GM19397 (cell line): ENCODE data around the gene NAALADL2.

Experiments
- ATAC-seq: cut with Tn5 transposase; IDR thresholded peaks from one replicate; pipeline ENCODE4 v1.9.1; 2021; ENCODE audit warnings: mild to moderate bottlenecking, moderate library complexity; ENCODE audit not compliant: unreplicated experiment

NAALADL2 gene

GRCh38 chr3:175295248-175296130 lies 436.4 kb downstream of the NAALADL2 start:
- ATAC-seq = no peak

GRCh38 chr3:175297216-175297615 lies 438.1 kb downstream of the NAALADL2 start:
- no peak for ATAC-seq

- no peak for ATAC-seq
Observed at GRCh38 chr3:175301741-175302140, 442.6 kb downstream of the NAALADL2 start.

- no peak for ATAC-seq
Observed at GRCh38 chr3:175304404-175304803, 445.3 kb downstream of the NAALADL2 start.

GRCh38 chr3:175307642-175308041 lies 448.5 kb downstream of the NAALADL2 start:
- no peak for ATAC-seq

GRCh38 chr3:175308097-175308496 lies 449.0 kb downstream of the NAALADL2 start:
- no peak for ATAC-seq

- ATAC-seq = no peak
Observed at GRCh38 chr3:175310046-175310445, 450.9 kb downstream of the NAALADL2 start.

DNA sequence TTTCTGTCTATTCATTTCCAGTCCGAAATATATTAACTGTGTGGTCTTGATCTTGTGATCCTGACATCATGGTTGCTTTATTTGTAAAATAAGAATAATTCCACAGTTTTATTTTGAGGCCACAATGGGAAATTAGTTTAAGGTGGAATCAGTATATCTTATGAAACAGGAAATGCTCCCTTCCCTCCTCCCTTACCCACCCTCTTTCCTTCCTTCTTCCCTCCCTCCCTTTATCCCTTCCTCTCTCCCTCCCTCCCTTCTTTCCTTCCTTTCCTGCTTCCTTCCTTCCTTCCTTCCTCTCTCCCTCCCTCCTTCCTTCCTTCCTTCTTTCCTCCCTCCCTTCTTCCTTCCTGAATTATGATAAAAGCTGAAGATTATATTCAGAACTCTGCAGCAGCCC lies 452.3 kb downstream of the NAALADL2 start:
- ATAC-seq = no peak

- no peak for ATAC-seq
Observed at GRCh38 chr3:175311946-175312345, 452.8 kb downstream of the NAALADL2 start.

GRCh38 chr3:175312791-175313190 lies 453.7 kb downstream of the NAALADL2 start:
- no peak for ATAC-seq

- ATAC-seq = no peak
Observed at GRCh38 chr3:175316799-175317198, 457.7 kb downstream of the NAALADL2 start.

GRCh38 chr3:175325440-175325839 lies 466.3 kb downstream of the NAALADL2 start:
- no peak for ATAC-seq

DNA sequence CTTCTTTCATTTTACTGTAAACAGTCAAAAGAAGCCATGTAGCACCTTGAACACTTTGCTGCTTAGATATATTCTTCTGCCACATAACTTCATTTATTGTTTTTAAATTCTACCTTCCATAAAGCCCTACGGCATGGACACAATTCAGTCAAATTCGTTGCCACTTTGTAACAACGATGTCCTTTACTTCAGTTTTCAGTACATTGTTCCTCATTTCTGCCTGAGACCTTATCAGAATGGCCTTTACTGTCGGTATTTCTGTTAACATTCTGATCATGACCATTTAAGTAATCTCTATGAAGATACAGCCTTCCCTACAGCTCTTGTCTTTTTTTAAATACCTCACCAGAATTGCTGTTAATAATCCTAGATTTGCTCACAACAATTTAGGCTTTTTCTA lies 466.9 kb downstream of the NAALADL2 start:
- ATAC-seq = no peak

- ATAC-seq = no peak
Observed at GRCh38 chr3:175329373-175329772, 470.2 kb downstream of the NAALADL2 start.

- ATAC-seq = no peak
Observed at GRCh38 chr3:175335229-175335628, 476.1 kb downstream of the NAALADL2 start.

GRCh38 chr3:175336406-175337133 lies 477.4 kb downstream of the NAALADL2 start:
- ATAC-seq = no peak

DNA sequence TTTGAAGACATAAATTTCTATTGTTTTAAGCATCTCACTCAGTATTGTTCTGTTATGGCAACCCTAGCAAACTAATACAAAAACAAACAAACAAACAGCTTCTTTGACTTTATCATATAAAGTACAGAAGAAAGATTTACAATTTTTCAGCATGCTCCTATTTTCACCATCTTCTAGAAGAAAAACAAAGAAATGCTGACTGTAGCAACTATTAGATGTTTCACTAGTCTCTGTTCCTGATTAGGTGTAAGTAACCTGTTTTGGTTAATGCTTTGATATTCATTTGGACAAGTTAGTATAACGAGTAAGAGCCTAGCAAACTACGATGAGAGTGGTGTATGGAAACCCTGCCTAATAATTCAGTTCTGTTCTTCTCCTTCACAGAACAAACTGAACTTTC lies 478.5 kb downstream of the NAALADL2 start:
- ATAC-seq = no peak

DNA sequence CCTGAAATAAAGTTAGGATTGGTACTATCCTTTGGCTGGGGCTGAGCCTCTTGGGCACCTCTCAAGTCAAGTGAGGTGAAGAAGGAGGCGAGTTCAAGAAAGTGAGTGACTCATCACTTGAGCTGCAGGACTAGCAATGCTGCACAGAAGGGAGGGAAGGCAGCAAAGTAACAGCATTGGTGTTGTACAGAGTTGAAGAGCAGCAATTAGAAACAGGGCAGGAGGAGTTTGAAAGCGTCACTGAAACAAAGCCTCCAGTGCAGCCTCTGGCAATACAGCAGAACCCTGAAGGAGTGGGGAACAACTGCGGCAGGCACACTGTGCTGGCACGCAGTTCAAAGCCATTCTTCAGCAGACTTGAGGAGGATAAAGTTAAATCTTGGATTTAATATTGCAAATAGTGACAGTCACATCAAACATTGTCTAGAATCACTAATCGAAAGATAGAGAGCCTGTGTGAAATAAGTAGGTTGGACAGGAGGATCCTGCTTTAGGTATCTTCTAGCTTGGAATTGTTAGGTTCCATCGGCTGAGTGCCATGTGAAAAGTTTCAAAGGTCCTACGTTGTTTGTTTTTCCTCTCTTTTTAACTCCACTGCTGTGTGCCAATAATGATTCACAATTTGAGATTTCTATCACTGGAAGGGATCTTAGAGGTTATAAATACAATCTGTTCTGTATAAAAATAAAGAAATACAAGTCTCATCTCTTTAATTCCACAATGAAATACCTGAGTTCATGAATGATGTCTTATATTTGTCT lies 479.8 kb downstream of the NAALADL2 start:
- ATAC-seq = no peak

DNA sequence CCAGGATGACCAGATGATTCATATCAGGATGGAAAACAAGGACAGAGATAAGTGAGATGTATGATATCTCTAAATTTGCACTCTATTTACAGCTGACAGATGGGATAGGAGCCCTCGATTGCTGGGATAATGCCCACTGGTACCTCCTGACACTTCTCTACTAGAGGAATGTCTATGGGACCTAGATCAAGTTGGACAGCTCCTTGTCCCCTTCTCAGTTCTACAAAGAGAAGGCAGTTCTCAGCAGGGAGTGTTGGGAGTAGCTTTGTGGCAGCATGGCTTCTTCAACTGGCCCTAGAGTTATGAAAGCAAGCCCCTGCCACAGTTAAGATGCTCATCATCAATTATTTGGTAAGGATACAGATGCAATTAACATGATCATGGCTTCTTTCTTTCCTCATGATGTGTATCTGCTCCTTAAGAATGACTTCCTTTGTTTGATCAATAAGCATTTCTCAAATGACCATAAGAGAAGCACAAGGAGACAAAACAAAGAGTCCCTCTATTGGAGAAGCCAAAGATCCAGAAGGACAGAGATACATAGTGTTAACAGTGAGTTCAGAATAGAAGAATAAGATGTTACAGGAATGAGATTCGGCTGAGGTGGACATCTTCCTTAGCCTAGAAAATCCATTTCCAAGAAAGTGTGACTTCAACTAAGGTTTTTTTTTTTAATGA lies 481.3 kb downstream of the NAALADL2 start:
- ATAC-seq = no peak

GRCh38 chr3:175342196-175342595 lies 483.1 kb downstream of the NAALADL2 start:
- no peak for ATAC-seq

- ATAC-seq = no peak
Observed at GRCh38 chr3:175343946-175344345, 484.8 kb downstream of the NAALADL2 start.
